HUES48 (cell line): Measurements from ENCODE around the gene EVC2.

Experiments
- H3K27ac ChIP-seq: one replicate; pipeline ENCODE4 v1.7.0; 2013; ENCODE audit warnings: low read depth, low read length, inconsistent platforms
- H3K27me3 ChIP-seq: 2 replicates; pipeline ENCODE4 v1.6.1; 2013; ENCODE audit warnings: mild to moderate bottlenecking, low read length; ENCODE audit not compliant: control insufficient read depth, insufficient read depth
- H3K36me3 ChIP-seq: 2 replicates; pipeline ENCODE4 v1.6.1; 2013; ENCODE audit warnings: low read length; ENCODE audit not compliant: control insufficient read depth, insufficient read depth
- H3K4me1 ChIP-seq: 2 replicates; pipeline ENCODE4 v1.6.1; 2013; ENCODE audit warnings: mild to moderate bottlenecking, low read length; ENCODE audit not compliant: control insufficient read depth, insufficient read depth
- H3K4me3 ChIP-seq: 2 replicates; pipeline ENCODE4 v1.5.1; 2013; ENCODE audit warnings: mild to moderate bottlenecking, low read depth, low read length
- H3K9ac ChIP-seq: 2 replicates; pipeline ENCODE4 v1.6.1; 2013; ENCODE audit warnings: mild to moderate bottlenecking, low read depth, low read length, moderate library complexity
- H3K9me3 ChIP-seq: 2 replicates; pipeline ENCODE4 v1.6.1; 2013; ENCODE audit warnings: low read length; ENCODE audit not compliant: control insufficient read depth, insufficient read depth

The EVC2 gene

DNA sequence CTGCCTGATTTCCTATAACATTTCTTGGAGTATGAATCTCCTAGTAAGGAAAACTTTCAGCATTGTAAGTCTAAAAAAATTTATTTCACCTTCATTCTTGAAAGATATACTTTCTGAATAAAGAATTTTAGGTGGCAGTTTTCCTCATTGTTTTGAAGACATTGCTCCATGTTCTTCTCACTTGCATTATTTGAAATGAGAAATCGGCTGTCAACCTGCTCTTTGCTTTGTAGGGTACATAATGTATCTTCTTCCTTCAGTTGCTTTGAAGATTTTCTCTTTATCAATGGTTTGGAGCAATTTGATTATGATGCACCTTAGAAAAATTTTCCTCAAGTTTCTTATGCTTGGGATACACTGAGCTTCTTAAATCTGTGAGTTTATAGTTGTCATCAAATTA, 120.3 kb downstream of the EVC2 start:
- Histone ChIP-seq H3K9ac (no peak overlapping the region), H3K27ac (no peak overlapping the region), H3K4me3 (no peak overlapping the region), H3K4me1 (peaks cover 21% of the 10 kb centered on the region), H3K36me3 (0 out of 2 replicates have a peak, but pooled peaks cover under 1% of the 10 kb centered on the region), H3K9me3 (peaks cover 39% of the 10 kb centered on the region), H3K27me3 (no peaks in the 10 kb centered on the region)

DNA sequence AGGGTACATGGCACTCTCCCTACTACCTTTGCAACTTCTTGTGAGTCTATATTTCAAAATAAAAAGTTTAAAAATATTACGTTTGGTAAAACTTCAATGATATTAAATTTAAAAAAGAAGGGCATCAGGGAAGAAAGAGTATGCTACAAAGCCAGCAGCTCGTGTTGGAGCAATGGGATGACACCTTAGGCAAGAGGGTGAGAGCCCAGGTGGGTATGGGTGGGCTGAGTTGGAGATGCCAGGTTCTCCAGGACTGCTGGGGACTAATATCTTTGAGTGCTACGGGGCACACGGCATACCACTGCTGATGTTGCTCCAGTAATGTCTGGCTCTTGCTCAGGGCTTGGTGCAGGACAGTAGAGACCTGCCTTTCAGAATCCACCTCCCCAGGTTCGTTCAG, 132.4 kb downstream of the EVC2 start:
- H3K9ac ChIP-seq: no peak overlapping the region

DNA sequence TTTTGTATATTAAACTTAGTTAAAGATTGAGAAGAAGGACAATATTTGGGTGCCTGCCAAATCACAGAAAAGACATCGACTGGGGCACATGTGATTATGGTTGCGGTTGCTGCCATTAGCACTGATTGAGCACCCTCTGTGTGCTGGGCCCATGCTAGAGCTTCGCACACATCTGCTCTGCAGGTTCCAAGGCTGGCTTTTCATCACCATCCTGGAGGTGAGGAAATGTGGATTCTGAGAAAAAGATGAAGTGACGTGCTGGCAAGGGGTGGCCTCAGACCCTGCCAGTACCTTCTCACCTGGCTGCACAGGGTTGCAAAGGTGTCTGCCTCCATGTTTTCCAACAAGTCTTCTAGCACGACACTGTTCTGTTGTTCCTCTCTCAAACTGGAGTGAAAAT, 134.0 kb downstream of the EVC2 start:
- H3K4me1 ChIP-seq: no peaks in the 10 kb centered on the region
- H3K27me3 ChIP-seq: no peaks in the 10 kb centered on the region
- no peaks in the 10 kb centered on the region for H3K9me3 ChIP-seq
- peaks cover 24% of the 10 kb centered on the region for H3K36me3 ChIP-seq
- no peak overlapping the region for H3K27ac ChIP-seq
- no peak overlapping the region for H3K4me3 ChIP-seq
- H3K9ac ChIP-seq: no peak overlapping the region

More for the DNA sequence above, 132.4 kb downstream of the EVC2 start:
- Histone ChIP-seq H3K27ac (no peak overlapping the region), H3K36me3 (peaks cover 28% of the 10 kb centered on the region), H3K9me3 (no peaks in the 10 kb centered on the region), H3K27me3 (no peaks in the 10 kb centered on the region), H3K4me1 (no peaks in the 10 kb centered on the region), H3K4me3 (no peak overlapping the region)

DNA sequence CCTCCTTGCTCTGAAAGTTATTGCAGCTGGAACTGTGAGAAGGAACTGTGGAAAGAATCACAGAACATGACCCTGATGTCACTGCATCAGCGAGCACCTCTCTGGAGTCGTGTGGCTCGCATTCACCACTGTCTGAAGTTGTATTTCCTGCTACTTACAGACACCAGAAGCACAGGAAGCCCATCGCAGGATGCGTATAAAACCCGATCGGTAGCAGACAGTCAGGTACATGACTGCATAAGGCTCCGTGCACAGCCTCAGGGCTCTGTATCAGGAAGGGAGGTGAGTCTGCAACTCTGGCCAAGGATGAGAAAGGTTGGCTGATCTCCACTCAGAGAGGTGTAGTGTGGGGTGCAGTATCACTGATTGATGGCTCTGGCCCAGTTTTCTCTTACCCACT, 134.4 kb downstream of the EVC2 start:
- no peak overlapping the region for H3K27ac ChIP-seq
- H3K4me3 ChIP-seq: no peak overlapping the region
- H3K9me3 ChIP-seq: no peaks in the 10 kb centered on the region
- no peak overlapping the region for H3K9ac ChIP-seq
- H3K36me3 ChIP-seq: peaks cover 24% of the 10 kb centered on the region
- no peaks in the 10 kb centered on the region for H3K4me1 ChIP-seq
- no peaks in the 10 kb centered on the region for H3K27me3 ChIP-seq

DNA sequence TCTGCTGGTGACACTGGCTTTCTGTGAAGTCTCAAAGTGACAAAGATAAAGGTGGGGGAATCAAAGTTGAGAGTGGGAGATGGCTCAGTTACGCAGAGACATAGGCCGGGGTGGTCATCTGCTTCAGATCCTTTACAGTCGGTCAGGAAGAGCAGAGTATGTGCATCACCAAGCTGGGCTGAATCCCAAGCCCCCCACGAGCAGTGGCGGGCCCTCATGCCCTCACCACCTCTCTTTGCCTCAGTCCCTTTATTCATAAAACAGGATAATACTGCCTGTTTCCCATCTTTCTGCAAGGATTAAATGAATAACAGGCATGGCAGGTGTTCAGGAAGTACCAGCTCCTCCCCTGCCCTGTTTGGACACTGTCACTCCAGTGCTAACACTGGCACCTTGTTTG, 135.6 kb downstream of the EVC2 start:
- no peaks in the 10 kb centered on the region for H3K27me3 ChIP-seq
- no peak overlapping the region for H3K4me3 ChIP-seq
- no peaks in the 10 kb centered on the region for H3K4me1 ChIP-seq
- no peak overlapping the region for H3K27ac ChIP-seq
- no peak overlapping the region for H3K9ac ChIP-seq
- H3K36me3 ChIP-seq: peaks cover 24% of the 10 kb centered on the region
- H3K9me3 ChIP-seq: no peaks in the 10 kb centered on the region

DNA sequence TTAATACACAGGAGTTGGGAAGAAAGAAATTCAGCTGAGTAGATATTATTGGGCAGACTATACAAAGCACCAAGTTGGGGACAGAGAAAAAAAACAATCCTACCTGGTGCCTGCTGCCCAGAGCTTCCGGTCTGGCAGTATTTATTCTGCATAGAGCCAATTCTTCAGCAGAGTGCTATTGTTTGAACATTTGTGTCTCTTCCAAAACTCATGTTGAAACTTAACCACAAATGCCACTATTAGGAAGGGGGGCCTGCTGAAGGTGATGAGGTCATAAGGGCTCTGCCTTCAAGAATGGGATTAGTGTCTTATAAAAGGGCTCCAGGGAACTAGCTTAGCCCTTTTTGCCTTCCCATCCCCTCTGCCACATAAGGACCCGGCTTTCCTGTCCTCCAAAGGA, 136.2 kb downstream of the EVC2 start:
- no peaks in the 10 kb centered on the region for H3K9me3 ChIP-seq
- H3K27ac ChIP-seq: no peak overlapping the region
- no peak overlapping the region for H3K9ac ChIP-seq
- H3K36me3 ChIP-seq: peaks cover 24% of the 10 kb centered on the region
- H3K4me3 ChIP-seq: no peak overlapping the region
- no peaks in the 10 kb centered on the region for H3K4me1 ChIP-seq
- no peaks in the 10 kb centered on the region for H3K27me3 ChIP-seq

DNA sequence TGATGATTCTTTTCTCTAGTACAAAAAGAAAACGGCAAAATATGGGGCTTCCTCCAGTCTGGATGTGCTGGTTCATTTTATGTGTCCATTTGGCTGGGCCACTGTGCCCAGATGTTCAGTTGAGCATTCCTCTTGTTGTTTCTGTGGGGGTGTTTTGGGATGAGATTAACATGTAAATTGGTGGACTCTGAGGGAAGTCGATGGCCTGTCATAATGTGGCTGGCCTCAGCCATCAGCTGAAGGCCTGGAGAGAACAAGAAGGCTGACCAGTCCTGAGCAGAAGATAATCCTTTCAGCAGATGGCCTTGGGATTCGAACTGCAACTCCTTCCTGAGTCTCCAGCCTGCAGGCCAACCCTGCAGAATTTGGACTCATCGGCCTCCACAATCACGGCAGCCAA, 136.7 kb downstream of the EVC2 start:
- Histone ChIP-seq H3K36me3 (peaks cover 24% of the 10 kb centered on the region), H3K4me1 (no peaks in the 10 kb centered on the region), H3K27ac (no peak overlapping the region), H3K9me3 (no peaks in the 10 kb centered on the region), H3K27me3 (no peaks in the 10 kb centered on the region), H3K4me3 (no peak overlapping the region), H3K9ac (no peak overlapping the region)

DNA sequence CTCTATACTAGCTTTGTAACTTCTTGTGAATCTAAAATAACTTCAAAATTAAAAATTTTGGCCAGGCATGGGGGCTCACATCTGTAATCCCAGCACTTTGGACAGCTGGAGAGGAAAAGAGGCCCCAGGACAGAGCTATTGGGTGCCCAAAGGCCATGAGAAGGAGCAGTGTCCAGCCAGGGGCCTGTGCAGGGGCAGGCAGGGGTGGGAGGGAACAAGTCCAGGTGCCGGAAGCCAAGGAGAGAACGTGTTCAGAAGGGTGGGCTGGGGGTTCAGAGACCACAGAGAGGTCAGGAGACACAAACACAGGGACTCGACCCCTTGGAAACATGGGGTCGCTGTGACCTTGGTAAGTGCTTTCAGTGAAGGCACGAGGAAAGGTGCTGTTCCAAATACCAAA, 138.9 kb downstream of the EVC2 start:
- no peak overlapping the region for H3K27ac ChIP-seq
- H3K27me3 ChIP-seq: no peaks in the 10 kb centered on the region
- no peak overlapping the region for H3K4me3 ChIP-seq
- no peaks in the 10 kb centered on the region for H3K9me3 ChIP-seq
- H3K4me1 ChIP-seq: no peaks in the 10 kb centered on the region
- H3K9ac ChIP-seq: no peak overlapping the region
- H3K36me3 ChIP-seq: peaks cover 16% of the 10 kb centered on the region

DNA sequence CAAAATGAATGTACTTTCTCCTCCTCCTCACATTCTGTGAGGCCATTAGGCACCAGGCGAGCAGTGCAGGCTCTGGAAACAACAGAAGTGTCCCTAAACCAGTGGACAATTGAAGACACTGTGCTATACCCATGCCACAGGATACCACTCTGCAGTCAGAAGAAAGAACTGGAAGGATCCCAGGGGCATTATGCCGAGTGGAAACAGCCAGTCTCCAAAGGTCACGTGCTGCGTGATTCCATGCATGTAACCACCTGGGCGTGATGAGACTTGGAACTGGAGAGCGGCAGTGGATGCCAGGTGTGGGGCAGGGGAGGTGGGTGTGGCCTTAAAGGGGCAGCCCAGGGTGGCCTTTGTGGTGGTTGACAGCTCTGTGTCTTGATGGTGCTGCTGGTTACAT, 139.4 kb downstream of the EVC2 start:
- no peak overlapping the region for H3K27ac ChIP-seq
- H3K4me3 ChIP-seq: no peak overlapping the region
- no peak overlapping the region for H3K9ac ChIP-seq
- H3K36me3 ChIP-seq: peaks cover 11% of the 10 kb centered on the region
- H3K27me3 ChIP-seq: no peaks in the 10 kb centered on the region
- no peaks in the 10 kb centered on the region for H3K9me3 ChIP-seq
- H3K4me1 ChIP-seq: no peaks in the 10 kb centered on the region

DNA sequence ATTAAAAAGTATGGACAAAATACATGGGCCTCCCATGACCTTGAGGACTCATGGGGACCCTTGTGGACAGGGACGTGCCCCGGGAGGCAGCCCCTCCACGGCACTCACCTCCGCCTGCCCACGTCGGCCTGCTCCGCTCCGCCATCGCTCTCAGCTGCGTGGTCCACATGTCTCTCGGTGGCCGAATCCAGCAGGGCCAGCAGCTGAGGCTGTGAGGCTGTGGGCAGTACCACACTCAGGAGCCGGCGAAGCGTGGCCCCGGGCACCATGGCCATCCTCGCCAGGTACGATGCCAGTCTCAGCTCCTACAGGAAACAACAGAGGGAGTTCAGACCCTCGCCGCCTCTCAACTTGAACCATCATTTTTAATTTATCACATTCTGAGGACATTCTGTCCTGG, 140.0 kb downstream of the EVC2 start:
- no peak overlapping the region for H3K9ac ChIP-seq
- H3K4me1 ChIP-seq: no peaks in the 10 kb centered on the region
- no peak overlapping the region for H3K27ac ChIP-seq
- H3K27me3 ChIP-seq: no peaks in the 10 kb centered on the region
- no peaks in the 10 kb centered on the region for H3K9me3 ChIP-seq
- no peak overlapping the region for H3K4me3 ChIP-seq
- H3K36me3 ChIP-seq: peaks cover 5% of the 10 kb centered on the region; the same call in 1 of the 2 replicates

DNA sequence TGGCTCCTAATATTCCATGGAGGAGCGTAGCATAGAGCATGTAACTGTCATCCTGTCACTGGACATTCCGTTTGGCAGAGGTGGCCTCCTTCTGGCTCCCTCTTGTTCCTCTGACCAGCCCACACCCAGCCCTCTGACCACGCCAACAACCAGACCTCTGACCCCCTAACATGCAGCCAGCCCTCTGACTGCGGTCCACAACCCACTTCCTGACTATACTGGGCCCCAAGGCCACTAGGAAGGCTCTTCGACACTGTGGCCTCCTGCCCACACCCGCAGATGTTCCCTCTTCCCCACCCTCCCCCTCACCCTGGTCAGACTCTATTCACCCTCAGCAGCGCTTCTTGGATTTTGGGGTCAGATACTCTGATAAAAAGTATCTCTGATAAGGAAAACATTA, 141.4 kb downstream of the EVC2 start:
- peaks cover 6% of the 10 kb centered on the region; the same call in 1 of the 2 replicates for H3K36me3 ChIP-seq
- H3K27ac ChIP-seq: no peak overlapping the region
- H3K4me1 ChIP-seq: no peaks in the 10 kb centered on the region
- H3K4me3 ChIP-seq: no peak overlapping the region
- no peak overlapping the region for H3K9ac ChIP-seq
- H3K27me3 ChIP-seq: no peaks in the 10 kb centered on the region
- no peaks in the 10 kb centered on the region for H3K9me3 ChIP-seq

DNA sequence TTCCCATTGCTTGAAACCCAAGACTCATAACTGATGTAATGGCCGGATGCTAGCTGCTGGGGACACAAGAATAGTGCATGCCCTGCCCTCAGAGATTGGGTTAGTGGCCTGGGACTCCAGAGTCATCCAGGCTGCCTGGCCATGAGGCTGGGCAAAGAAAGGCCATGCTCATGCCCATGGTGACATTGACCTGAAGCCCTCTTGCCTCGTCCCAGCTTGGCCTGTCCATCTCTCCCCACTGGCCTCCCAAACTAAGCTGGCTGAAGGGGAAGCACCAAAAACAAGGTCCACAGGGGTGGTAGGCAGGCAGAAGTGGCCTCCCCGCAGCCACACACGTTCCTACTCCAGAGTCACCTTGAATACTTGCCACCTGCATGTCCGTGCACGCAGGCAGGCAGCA, 141.8 kb downstream of the EVC2 start:
- Histone ChIP-seq H3K4me1 (no peaks in the 10 kb centered on the region), H3K9ac (no peak overlapping the region), H3K27ac (no peak overlapping the region), H3K9me3 (no peaks in the 10 kb centered on the region), H3K27me3 (no peaks in the 10 kb centered on the region), H3K4me3 (no peak overlapping the region), H3K36me3 (peaks cover 9% of the 10 kb centered on the region; the same call in 1 of the 2 replicates)
